Measurements from ENCODE around the gene ELOVL1. TPM values are rescaled to one million over a fixed set of nuclear protein-coding genes. Genes with fewer than 3 reads are reported as not detected.

ELOVL1 gene
- polyA plus RNA-seq, 2 donors, result 123 to 264 TPM

- Histone ChIP-seq H3K9me3 (ENCODE audit: control insufficient read depth in 2 of 2, insufficient read depth in 1 of 2, low read depth in 1 of 2, low read length in 1 of 2) (no peaks in the 10 kb centered on the region), H3K4me1 (ENCODE audit: control insufficient read depth in 2 of 2, insufficient read depth in 2 of 2, low read length in 1 of 2) (peaks cover 0 to 5% of the 10 kb centered on the region in 2 donors), H3K4me3 (ENCODE audit: low read depth in 1 of 2, low read length in 2 of 2) (no peak overlapping the region), H3K36me3 (ENCODE audit: control insufficient read depth in 2 of 2, insufficient read depth in 2 of 2, low read length in 1 of 2) (no peaks in the 10 kb centered on the region), H3K27me3 (ENCODE audit: control insufficient read depth in 1 of 2, insufficient read depth in 2 of 2, low read length in 2 of 2) (no peaks in the 10 kb centered on the region), H3K27ac (ENCODE audit: low read depth in 2 of 2, low read length in 1 of 2) (no peak overlapping the region)
- WGBS, 2 donors, result 86 to 88% methylated on average over 1 of the region's 1 CpG
These were observed 16.8 kb downstream of the ELOVL1 start for GRCh38 chr1:43350976-43351375.

DNA sequence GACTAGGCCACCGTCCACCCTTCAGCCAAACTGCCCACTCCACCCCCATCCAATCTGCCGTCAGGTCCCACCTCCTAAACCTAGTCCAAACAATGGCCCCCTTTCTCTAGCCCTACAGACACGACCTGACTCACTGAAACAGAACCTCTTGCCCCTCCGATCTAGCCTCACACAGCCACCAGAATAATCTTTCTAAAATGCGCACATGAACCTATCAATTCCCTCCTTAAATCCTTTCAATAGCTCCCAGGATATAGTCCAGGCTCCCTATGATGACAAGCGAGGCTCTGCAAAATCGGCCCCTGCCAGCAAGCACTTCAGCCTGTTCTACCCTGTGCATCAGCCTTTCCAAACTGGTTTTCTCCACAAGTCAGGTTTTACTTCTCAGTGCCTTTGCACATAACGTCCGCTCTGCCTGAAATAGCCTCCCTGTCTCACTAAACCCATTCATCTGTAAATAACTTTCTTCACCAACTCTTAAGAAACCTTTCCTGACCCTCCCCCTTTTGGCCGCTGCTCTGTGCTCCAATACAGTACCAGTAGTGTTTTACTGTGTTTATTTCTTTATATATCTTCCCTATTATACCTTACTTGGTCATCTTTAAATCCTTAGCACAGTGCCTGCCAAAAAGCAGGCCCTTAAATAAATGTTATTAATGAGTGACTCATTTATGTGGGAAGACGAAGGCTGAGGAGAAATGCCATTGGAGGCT lies 18.1 kb downstream of the ELOVL1 start:
- Histone ChIP-seq H3K4me1 (ENCODE audit: control insufficient read depth in 2 of 2, insufficient read depth in 2 of 2, low read length in 1 of 2) (peaks cover 0 to 5% of the 10 kb centered on the region in 2 donors), H3K27ac (ENCODE audit: low read depth in 2 of 2, low read length in 1 of 2) (peak overlapping the region; percentile 98), H3K27me3 (ENCODE audit: control insufficient read depth in 1 of 2, insufficient read depth in 2 of 2, low read length in 2 of 2) (no peaks in the 10 kb centered on the region), H3K36me3 (ENCODE audit: control insufficient read depth in 2 of 2, insufficient read depth in 2 of 2, low read length in 1 of 2) (no peaks in the 10 kb centered on the region), H3K9me3 (ENCODE audit: control insufficient read depth in 2 of 2, insufficient read depth in 1 of 2, low read depth in 1 of 2, low read length in 1 of 2) (no peaks in the 10 kb centered on the region), H3K4me3 (ENCODE audit: low read depth in 1 of 2, low read length in 2 of 2) (peak overlapping the region; percentile 44 to 62)
- WGBS, 2 donors, result 39 to 43% methylated on average over 11 of the region's 11 CpGs

GRCh38 chr1:43348809-43349593 lies 18.8 kb downstream of the ELOVL1 start:
- peak overlapping the region; percentile 44 to 62 for H3K4me3 ChIP-seq (ENCODE audit: low read depth in 1 of 2, low read length in 2 of 2)
- peak overlapping the region; percentile 98 for H3K27ac ChIP-seq (ENCODE audit: low read depth in 2 of 2, low read length in 1 of 2)
- WGBS, 2 donors, result 14 to 15% methylated on average over 62 to 72 of the region's 72 CpGs
- no peaks in the 10 kb centered on the region for H3K36me3 ChIP-seq (ENCODE audit: control insufficient read depth in 2 of 2, insufficient read depth in 2 of 2, low read length in 1 of 2)
- H3K4me1 ChIP-seq (ENCODE audit: control insufficient read depth in 2 of 2, insufficient read depth in 2 of 2, low read length in 1 of 2), result peaks cover 0 to 5% of the 10 kb centered on the region in 2 donors
- no peaks in the 10 kb centered on the region for H3K9me3 ChIP-seq (ENCODE audit: control insufficient read depth in 2 of 2, insufficient read depth in 1 of 2, low read depth in 1 of 2, low read length in 1 of 2)
- H3K27me3 ChIP-seq (ENCODE audit: control insufficient read depth in 1 of 2, insufficient read depth in 2 of 2, low read length in 2 of 2), result no peaks in the 10 kb centered on the region

DNA sequence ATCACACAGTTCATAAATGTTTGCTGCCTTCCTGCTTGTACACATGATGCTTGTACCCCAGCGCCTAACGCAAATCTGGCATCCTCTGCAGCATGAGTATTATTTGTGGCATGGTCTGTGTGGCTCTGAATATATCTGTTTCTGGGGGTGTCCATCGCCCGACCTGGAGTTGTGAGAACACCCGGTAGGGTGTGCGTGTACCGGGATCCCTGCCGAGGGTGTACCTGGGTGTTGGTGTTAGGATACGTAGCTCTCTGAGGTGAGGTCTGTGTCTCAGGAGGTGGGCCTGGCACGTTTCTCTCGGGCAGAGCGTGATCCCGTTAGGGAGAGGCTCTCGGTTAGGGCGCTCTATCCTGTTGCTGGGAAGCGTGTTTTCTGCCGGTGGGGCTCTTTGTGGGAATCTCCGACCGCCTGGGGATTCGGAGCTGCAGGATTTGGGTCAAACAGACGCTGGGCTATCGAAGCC lies 19.4 kb downstream of the ELOVL1 start:
- Histone ChIP-seq H3K9me3 (ENCODE audit: control insufficient read depth in 2 of 2, insufficient read depth in 1 of 2, low read depth in 1 of 2, low read length in 1 of 2) (no peaks in the 10 kb centered on the region), H3K4me1 (ENCODE audit: control insufficient read depth in 2 of 2, insufficient read depth in 2 of 2, low read length in 1 of 2) (peaks cover 0 to 5% of the 10 kb centered on the region in 2 donors), H3K4me3 (ENCODE audit: low read depth in 1 of 2, low read length in 2 of 2) (peak overlapping the region; percentile 44 to 62), H3K27ac (ENCODE audit: low read depth in 2 of 2, low read length in 1 of 2) (peak overlapping the region; percentile 98), H3K27me3 (ENCODE audit: control insufficient read depth in 1 of 2, insufficient read depth in 2 of 2, low read length in 2 of 2) (no peaks in the 10 kb centered on the region), H3K36me3 (ENCODE audit: control insufficient read depth in 2 of 2, insufficient read depth in 2 of 2, low read length in 1 of 2) (no peaks in the 10 kb centered on the region)
- 21 to 24% methylated on average over 22 of the region's 22 CpGs for WGBS, 2 donors

DNA sequence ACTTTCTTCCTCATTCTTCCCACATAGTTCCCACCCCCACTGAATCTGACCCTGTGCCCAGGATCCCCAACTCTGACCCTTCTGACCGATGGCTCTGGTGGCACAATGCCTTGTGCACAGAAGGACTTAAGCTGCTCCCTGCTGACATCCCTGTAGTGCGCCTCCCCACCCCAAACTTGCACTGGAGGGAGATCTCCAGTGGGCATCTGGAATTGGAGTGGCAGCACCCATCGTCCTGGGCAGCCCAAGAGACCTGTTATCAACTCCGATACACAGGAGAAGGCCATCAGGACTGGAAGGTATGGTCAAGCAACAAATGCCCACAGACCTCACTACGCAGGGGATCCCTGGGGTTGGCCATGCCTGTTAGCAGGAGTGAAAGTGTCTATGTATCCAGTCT lies 21.2 kb downstream of the ELOVL1 start:
- H3K4me3 ChIP-seq (ENCODE audit: low read depth in 1 of 2, low read length in 2 of 2), result no peak overlapping the region
- H3K36me3 ChIP-seq (ENCODE audit: control insufficient read depth in 2 of 2, insufficient read depth in 2 of 2, low read length in 1 of 2), result no peaks in the 10 kb centered on the region
- H3K27me3 ChIP-seq (ENCODE audit: control insufficient read depth in 1 of 2, insufficient read depth in 2 of 2, low read length in 2 of 2), result no peaks in the 10 kb centered on the region
- H3K9me3 ChIP-seq (ENCODE audit: control insufficient read depth in 2 of 2, insufficient read depth in 1 of 2, low read depth in 1 of 2, low read length in 1 of 2), result no peaks in the 10 kb centered on the region
- peaks cover 0 to 5% of the 10 kb centered on the region in 2 donors for H3K4me1 ChIP-seq (ENCODE audit: control insufficient read depth in 2 of 2, insufficient read depth in 2 of 2, low read length in 1 of 2)
- WGBS, 2 donors, result 94 to 95% methylated on average over 5 of the region's 5 CpGs
- peak overlapping the region in 1 of 2 donors; percentile 9 for H3K27ac ChIP-seq (ENCODE audit: low read depth in 2 of 2, low read length in 1 of 2)

GRCh38 chr1:43345120-43345519 lies 22.7 kb downstream of the ELOVL1 start:
- Histone ChIP-seq H3K4me3 (ENCODE audit: low read depth in 1 of 2, low read length in 2 of 2) (no peak overlapping the region), H3K27ac (ENCODE audit: low read depth in 2 of 2, low read length in 1 of 2) (no peak overlapping the region), H3K4me1 (ENCODE audit: control insufficient read depth in 2 of 2, insufficient read depth in 2 of 2, low read length in 1 of 2) (peaks cover 0 to 5% of the 10 kb centered on the region in 2 donors), H3K36me3 (ENCODE audit: control insufficient read depth in 2 of 2, insufficient read depth in 2 of 2, low read length in 1 of 2) (no peaks in the 10 kb centered on the region), H3K9me3 (ENCODE audit: control insufficient read depth in 2 of 2, insufficient read depth in 1 of 2, low read depth in 1 of 2, low read length in 1 of 2) (no peaks in the 10 kb centered on the region), H3K27me3 (ENCODE audit: control insufficient read depth in 1 of 2, insufficient read depth in 2 of 2, low read length in 2 of 2) (no peaks in the 10 kb centered on the region)
- WGBS, 2 donors, result 45 to 66% methylated on average over 3 of the region's 3 CpGs

- Histone ChIP-seq H3K36me3 (ENCODE audit: control insufficient read depth in 2 of 2, insufficient read depth in 2 of 2, low read length in 1 of 2) (no peaks in the 10 kb centered on the region), H3K4me3 (ENCODE audit: low read depth in 1 of 2, low read length in 2 of 2) (no peak overlapping the region), H3K27ac (ENCODE audit: low read depth in 2 of 2, low read length in 1 of 2) (no peak overlapping the region), H3K9me3 (ENCODE audit: control insufficient read depth in 2 of 2, insufficient read depth in 1 of 2, low read depth in 1 of 2, low read length in 1 of 2) (no peaks in the 10 kb centered on the region), H3K4me1 (ENCODE audit: control insufficient read depth in 2 of 2, insufficient read depth in 2 of 2, low read length in 1 of 2) (peaks cover 0 to 3% of the 10 kb centered on the region in 2 donors), H3K27me3 (ENCODE audit: control insufficient read depth in 1 of 2, insufficient read depth in 2 of 2, low read length in 2 of 2) (no peaks in the 10 kb centered on the region)
- 67 to 73% methylated on average over 4 of the region's 4 CpGs for WGBS, 2 donors
These were observed 23.5 kb downstream of the ELOVL1 start for GRCh38 chr1:43344267-43344850.

- H3K36me3 ChIP-seq (ENCODE audit: control insufficient read depth in 2 of 2, insufficient read depth in 2 of 2, low read length in 1 of 2), result no peaks in the 10 kb centered on the region
- no peaks in the 10 kb centered on the region for H3K4me1 ChIP-seq (ENCODE audit: control insufficient read depth in 2 of 2, insufficient read depth in 2 of 2, low read length in 1 of 2)
- H3K27ac ChIP-seq (ENCODE audit: low read depth in 2 of 2, low read length in 1 of 2), result no peak overlapping the region
- no peaks in the 10 kb centered on the region for H3K9me3 ChIP-seq (ENCODE audit: control insufficient read depth in 2 of 2, insufficient read depth in 1 of 2, low read depth in 1 of 2, low read length in 1 of 2)
- no peaks in the 10 kb centered on the region for H3K27me3 ChIP-seq (ENCODE audit: control insufficient read depth in 1 of 2, insufficient read depth in 2 of 2, low read length in 2 of 2)
- H3K4me3 ChIP-seq (ENCODE audit: low read depth in 1 of 2, low read length in 2 of 2), result no peak overlapping the region
- 57 to 73% methylated on average over 1 of the region's 1 CpG for WGBS, 2 donors
These were observed 27.3 kb downstream of the ELOVL1 start for GRCh38 chr1:43340559-43340958.

GRCh38 chr1:43339584-43340232 lies 28.1 kb downstream of the ELOVL1 start:
- WGBS, 2 donors, result 86 to 89% methylated on average over 6 of the region's 6 CpGs

More at GRCh38 chr1:43339584-43340232, 28.1 kb downstream of the ELOVL1 start:
- Histone ChIP-seq H3K4me1 (ENCODE audit: control insufficient read depth in 2 of 2, insufficient read depth in 2 of 2, low read length in 1 of 2) (no peaks in the 10 kb centered on the region), H3K36me3 (ENCODE audit: control insufficient read depth in 2 of 2, insufficient read depth in 2 of 2, low read length in 1 of 2) (no peaks in the 10 kb centered on the region), H3K9me3 (ENCODE audit: control insufficient read depth in 2 of 2, insufficient read depth in 1 of 2, low read depth in 1 of 2, low read length in 1 of 2) (no peaks in the 10 kb centered on the region), H3K27me3 (ENCODE audit: control insufficient read depth in 1 of 2, insufficient read depth in 2 of 2, low read length in 2 of 2) (no peaks in the 10 kb centered on the region), H3K27ac (ENCODE audit: low read depth in 2 of 2, low read length in 1 of 2) (no peak overlapping the region), H3K4me3 (ENCODE audit: low read depth in 1 of 2, low read length in 2 of 2) (no peak overlapping the region)

All from esophagus (tissue), 2 donors.